ENCODE data around the gene ZNRD2.

DNA sequence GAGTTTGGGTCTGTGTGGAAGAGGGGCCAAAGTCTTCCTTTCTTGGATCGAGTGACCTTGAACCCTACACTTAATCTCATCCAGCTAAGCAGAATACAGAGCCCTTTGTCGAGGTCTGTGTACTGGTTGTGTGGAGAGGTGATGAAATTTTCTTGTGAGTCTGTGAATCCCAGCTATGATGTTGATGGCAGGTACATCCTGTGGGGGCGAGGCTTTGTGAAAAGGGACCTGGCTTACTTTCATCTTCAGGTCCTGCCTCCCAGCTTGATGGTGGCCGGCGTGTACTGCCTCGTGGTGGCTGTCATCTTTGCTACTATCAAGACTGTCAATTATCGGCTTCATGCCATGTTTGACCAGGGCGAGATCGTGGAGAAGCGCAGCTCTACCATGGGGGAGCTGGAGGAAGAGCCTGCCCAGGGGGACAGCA is 46.3 kb downstream of the ZNRD2 start:
- no peak for TF ChIP-seq ZNF70 (CRISPR knock-in tag; IDR thresholded peaks at IDR 0.05)
- TF ChIP-seq ZNF565 (CRISPR knock-in tag; conservative IDR thresholded peaks at IDR 0.05; ENCODE audit: low read depth) = no peak
- TF ChIP-seq BACH2 (CRISPR knock-in tag; IDR thresholded peaks at IDR 0.05; ENCODE audit: borderline replicate concordance) = no peak
